ENCODE results near the gene FOXK1.

DNA sequence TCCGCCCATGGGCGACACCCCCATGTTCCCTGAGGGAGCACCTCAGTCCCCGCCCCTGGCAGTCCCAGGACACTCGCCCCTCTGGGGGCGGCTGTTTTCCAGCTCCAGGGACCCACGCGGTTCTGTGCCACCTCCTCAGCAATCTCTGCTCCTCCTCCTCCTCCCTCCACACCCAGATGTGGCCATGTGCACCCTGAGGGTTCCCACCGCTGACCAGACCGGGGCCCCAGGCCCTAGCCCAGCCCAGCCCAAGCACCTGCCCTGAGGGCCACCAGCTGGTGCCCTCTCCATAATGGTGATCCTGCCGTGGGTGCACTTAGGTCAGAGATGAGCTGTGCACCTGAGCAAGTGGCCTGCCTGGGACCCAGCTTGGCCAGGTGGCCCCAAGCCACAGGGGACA is 118.4 kb downstream of the FOXK1 start:
- TF ChIP-seq, protein P1, sequence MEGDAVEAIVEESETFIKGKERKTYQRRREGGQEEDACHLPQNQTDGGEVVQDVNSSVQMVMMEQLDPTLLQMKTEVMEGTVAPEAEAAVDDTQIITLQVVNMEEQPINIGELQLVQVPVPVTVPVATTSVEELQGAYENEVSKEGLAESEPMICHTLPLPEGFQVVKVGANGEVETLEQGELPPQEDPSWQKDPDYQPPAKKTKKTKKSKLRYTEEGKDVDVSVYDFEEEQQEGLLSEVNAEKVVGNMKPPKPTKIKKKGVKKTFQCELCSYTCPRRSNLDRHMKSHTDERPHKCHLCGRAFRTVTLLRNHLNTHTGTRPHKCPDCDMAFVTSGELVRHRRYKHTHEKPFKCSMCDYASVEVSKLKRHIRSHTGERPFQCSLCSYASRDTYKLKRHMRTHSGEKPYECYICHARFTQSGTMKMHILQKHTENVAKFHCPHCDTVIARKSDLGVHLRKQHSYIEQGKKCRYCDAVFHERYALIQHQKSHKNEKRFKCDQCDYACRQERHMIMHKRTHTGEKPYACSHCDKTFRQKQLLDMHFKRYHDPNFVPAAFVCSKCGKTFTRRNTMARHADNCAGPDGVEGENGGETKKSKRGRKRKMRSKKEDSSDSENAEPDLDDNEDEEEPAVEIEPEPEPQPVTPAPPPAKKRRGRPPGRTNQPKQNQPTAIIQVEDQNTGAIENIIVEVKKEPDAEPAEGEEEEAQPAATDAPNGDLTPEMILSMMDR (IDR thresholded peaks at IDR 0.05; ENCODE audit: low read depth, low read length), result no peak
- no peak for TF ChIP-seq EZH2phosphoT487 (IDR thresholded peaks at IDR 0.05; ENCODE audit: low read depth)
